HG02678 (cell line): Measurements from ENCODE around the gene DPP4.

Experiments used
- ATAC-seq: cut with Tn5 transposase; IDR thresholded peaks from one replicate; pipeline ENCODE4 v1.9.1; 2021; ENCODE audit warnings: mild to moderate bottlenecking, moderate library complexity; ENCODE audit not compliant: unreplicated experiment

The DPP4 gene

GRCh38 chr2:162086904-162087303 is 12.9 kb upstream of the DPP4 start:
- ATAC-seq: no peak

- ATAC-seq: no peak
Observed at GRCh38 chr2:162085090-162085891, 11.3 kb upstream of the DPP4 start.

- no peak for ATAC-seq
Observed at GRCh38 chr2:162084536-162084935, 10.5 kb upstream of the DPP4 start.

- ATAC-seq: no peak
Observed at GRCh38 chr2:162082681-162083080, 8.7 kb upstream of the DPP4 start.

GRCh38 chr2:162082036-162082435 is 8.0 kb upstream of the DPP4 start:
- no peak for ATAC-seq

GRCh38 chr2:162079514-162079913 is 5.5 kb upstream of the DPP4 start:
- ATAC-seq: no peak

GRCh38 chr2:162075689-162076132 is 1.7 kb upstream of the DPP4 start:
- ATAC-seq: no peak

- ATAC-seq: no peak
Observed at GRCh38 chr2:162074928-162075688, 1.1 kb upstream of the DPP4 start.

- ATAC-seq: no peak
Observed at GRCh38 chr2:162074632-162074895, 549 bp upstream of the DPP4 start.

GRCh38 chr2:162072976-162073887 is 783 bp downstream of the DPP4 start:
- ATAC-seq: no peak

- peak; percentile 60 for ATAC-seq
Observed at GRCh38 chr2:162072181-162072702, 1.8 kb downstream of the DPP4 start.

GRCh38 chr2:162071001-162071400 is 3.0 kb downstream of the DPP4 start:
- ATAC-seq: no peak

GRCh38 chr2:162070228-162070936 is 3.6 kb downstream of the DPP4 start:
- ATAC-seq: no peak

- no peak for ATAC-seq
Observed at GRCh38 chr2:162069267-162069903, 4.6 kb downstream of the DPP4 start.

- no peak for ATAC-seq
Observed at GRCh38 chr2:162067596-162067995, 6.4 kb downstream of the DPP4 start.

- ATAC-seq: no peak
Observed at GRCh38 chr2:162065767-162066166, 8.2 kb downstream of the DPP4 start.

- ATAC-seq: no peak
Observed at GRCh38 chr2:162063899-162064298, 10.1 kb downstream of the DPP4 start.

GRCh38 chr2:162063281-162063680 is 10.7 kb downstream of the DPP4 start:
- ATAC-seq: no peak

GRCh38 chr2:162062559-162062958 is 11.5 kb downstream of the DPP4 start:
- ATAC-seq: no peak

GRCh38 chr2:162061021-162061420 is 13.0 kb downstream of the DPP4 start:
- ATAC-seq: no peak
